Measurements from ENCODE around the gene HSPA6.
"Not testable (repeated sequence)": the region's sequence is repeated elsewhere in the genome, so short reads cannot be mapped to it uniquely, and the experiment has no call there.

Gene HSPA6

DNA sequence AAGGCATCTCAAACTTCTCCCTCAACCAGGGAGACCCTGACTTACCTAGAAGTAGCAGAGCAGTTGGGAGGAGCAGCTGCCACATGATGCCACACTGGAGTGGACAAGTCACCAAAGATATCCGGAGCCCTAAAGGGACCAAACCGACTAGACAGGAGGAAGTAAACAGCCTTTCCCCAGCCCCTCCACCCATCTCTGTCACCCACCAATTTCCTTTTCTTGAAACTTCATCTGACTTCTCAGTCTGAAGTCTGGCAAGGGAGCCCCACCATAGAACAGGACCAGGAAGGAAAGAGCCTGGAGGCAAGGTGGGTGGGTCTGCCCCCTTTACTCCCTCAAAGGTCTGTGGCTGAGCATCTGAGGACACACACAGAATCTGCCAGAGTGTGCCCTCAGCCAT, 25.3 kb downstream of the HSPA6 start, which contains the start of gene FCGR3A:
Gene FCGR3A (minus strand): TSS at position 167 of the 400 bp plus-strand sequence. CDS start 82 bp downstream, at position 85.
- TF ChIP-seq, protein P1, sequence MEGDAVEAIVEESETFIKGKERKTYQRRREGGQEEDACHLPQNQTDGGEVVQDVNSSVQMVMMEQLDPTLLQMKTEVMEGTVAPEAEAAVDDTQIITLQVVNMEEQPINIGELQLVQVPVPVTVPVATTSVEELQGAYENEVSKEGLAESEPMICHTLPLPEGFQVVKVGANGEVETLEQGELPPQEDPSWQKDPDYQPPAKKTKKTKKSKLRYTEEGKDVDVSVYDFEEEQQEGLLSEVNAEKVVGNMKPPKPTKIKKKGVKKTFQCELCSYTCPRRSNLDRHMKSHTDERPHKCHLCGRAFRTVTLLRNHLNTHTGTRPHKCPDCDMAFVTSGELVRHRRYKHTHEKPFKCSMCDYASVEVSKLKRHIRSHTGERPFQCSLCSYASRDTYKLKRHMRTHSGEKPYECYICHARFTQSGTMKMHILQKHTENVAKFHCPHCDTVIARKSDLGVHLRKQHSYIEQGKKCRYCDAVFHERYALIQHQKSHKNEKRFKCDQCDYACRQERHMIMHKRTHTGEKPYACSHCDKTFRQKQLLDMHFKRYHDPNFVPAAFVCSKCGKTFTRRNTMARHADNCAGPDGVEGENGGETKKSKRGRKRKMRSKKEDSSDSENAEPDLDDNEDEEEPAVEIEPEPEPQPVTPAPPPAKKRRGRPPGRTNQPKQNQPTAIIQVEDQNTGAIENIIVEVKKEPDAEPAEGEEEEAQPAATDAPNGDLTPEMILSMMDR (IDR thresholded peaks at IDR 0.05; ENCODE audit: poor library complexity, severe bottlenecking): no peak
- ATAC-seq (ENCODE audit: low read depth): no peak
- no peaks in the 10 kb centered on the region for H3K36me3 ChIP-seq (ENCODE audit: low read depth)
- no peaks in the 10 kb centered on the region for H3K4me1 ChIP-seq (ENCODE audit: insufficient read depth, poor library complexity, severe bottlenecking)
- H3K27me3 ChIP-seq (ENCODE audit: insufficient read depth, poor library complexity, severe bottlenecking): no peaks in the 10 kb centered on the region
- no peak for DNase-seq (ENCODE audit: low spot score)
- H3K9me3 ChIP-seq (ENCODE audit: severe bottlenecking): no peaks in the 10 kb centered on the region
- no peak within 1 kb of the TSS for H3K27ac ChIP-seq (ENCODE audit: poor library complexity, severe bottlenecking)
- no peak within 1 kb of the TSS for H3K4me3 ChIP-seq (ENCODE audit: severe bottlenecking)

DNA sequence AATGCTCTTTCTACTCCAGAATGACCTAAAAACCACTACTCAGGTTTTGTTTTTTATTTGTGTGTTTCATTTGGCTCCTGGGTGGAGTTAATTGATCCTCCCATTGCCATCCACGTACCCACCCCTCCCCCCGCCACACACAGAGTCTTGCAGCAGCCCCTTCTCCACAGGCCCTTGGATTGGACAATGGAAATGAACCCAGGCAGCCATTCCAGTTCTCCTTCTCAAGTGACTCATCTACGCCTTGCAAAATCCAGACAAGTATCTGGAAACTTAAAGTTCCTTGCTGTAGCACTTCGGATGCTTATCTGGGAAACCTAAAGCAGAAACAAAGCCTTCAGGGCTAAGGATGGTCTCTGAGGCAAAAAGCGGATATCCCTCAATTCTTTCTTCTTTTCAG, 26.6 kb downstream of the HSPA6 start:
- not testable (repeated sequence) for ATAC-seq (ENCODE audit: low read depth); H3K27me3 ChIP-seq (ENCODE audit: insufficient read depth, poor library complexity, severe bottlenecking); H3K36me3 ChIP-seq (ENCODE audit: low read depth); H3K9me3 ChIP-seq (ENCODE audit: severe bottlenecking); DNase-seq (ENCODE audit: low spot score); H3K4me1 ChIP-seq (ENCODE audit: insufficient read depth, poor library complexity, severe bottlenecking); H3K4me3 ChIP-seq (ENCODE audit: severe bottlenecking); H3K27ac ChIP-seq (ENCODE audit: poor library complexity, severe bottlenecking)

DNA sequence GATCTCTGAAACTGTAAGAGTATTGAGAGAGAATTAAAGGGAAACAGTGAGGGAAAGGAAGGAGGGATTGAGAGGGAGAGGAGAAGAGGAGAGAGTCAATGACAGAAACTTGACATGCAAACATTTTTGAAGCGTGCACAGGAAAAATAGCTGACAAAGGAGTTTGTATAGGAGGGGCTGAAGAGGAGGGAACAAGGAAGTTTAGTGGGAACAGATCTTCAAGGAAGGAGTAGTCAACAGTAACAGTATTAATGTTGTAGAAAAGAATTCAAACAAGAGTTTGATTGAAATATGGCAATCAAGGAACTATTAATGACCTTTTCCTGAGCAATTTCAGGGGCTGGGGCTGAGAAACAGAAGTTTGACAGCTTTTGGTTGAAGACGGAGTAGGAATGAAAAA, 29.3 kb downstream of the HSPA6 start:
- not testable (repeated sequence) for H3K27me3 ChIP-seq (ENCODE audit: insufficient read depth, poor library complexity, severe bottlenecking); H3K36me3 ChIP-seq (ENCODE audit: low read depth); H3K4me3 ChIP-seq (ENCODE audit: severe bottlenecking); H3K27ac ChIP-seq (ENCODE audit: poor library complexity, severe bottlenecking); ATAC-seq (ENCODE audit: low read depth); H3K9me3 ChIP-seq (ENCODE audit: severe bottlenecking); DNase-seq (ENCODE audit: low spot score); H3K4me1 ChIP-seq (ENCODE audit: insufficient read depth, poor library complexity, severe bottlenecking)

DNA sequence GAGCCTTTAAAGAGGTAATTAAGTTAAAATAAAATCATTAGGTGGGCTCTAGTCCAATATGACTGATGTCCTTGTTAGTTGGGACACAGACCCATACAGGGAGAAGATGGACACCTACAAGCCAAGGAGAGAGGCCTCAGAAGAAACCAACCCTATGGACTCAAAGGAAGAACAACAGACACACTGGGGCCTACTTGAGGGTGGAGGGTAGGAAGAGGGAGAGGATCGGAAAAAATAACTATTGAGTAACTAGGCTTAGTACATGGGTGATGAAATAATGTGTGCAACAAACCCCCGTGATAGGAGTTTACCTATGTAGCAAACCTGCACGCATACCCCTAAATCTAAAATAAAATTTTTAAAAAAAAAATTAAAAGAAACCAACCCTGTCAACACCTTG, 30.0 kb downstream of the HSPA6 start:
- H3K9me3 ChIP-seq (ENCODE audit: severe bottlenecking); ATAC-seq (ENCODE audit: low read depth); H3K36me3 ChIP-seq (ENCODE audit: low read depth); DNase-seq (ENCODE audit: low spot score); H3K27me3 ChIP-seq (ENCODE audit: insufficient read depth, poor library complexity, severe bottlenecking); H3K4me3 ChIP-seq (ENCODE audit: severe bottlenecking); H3K27ac ChIP-seq (ENCODE audit: poor library complexity, severe bottlenecking); H3K4me1 ChIP-seq (ENCODE audit: insufficient read depth, poor library complexity, severe bottlenecking): not testable (repeated sequence)

DNA sequence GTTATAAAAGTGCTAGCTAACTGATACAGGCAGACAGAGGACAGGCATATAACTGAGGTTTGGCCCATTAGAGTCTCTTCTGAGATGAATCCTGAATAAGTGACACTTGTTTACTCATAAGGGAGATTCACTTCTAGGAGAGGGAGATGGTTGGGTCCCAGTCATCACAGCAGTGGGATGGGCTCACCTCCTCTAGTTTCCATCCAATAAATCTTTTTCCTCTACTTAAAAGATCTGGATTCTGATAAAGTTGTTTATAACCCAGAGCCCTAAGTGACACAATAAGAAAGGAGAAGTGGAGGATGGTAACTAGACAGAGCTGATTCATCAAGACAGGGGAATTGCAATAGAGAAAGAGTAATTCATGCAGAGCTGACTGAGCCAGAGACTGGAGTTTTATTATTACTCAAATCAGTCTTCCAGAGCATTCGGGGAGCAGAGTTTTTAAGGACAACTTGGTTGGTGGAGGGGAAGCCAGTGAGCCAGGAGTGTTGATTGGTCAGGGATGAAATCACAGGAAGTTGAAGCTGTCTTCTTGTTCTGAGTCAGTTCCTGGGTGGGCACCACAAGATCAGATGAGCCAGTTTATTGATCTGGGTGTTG, 30.6 kb downstream of the HSPA6 start:
- not testable (repeated sequence) for H3K4me1 ChIP-seq (ENCODE audit: insufficient read depth, poor library complexity, severe bottlenecking); H3K9me3 ChIP-seq (ENCODE audit: severe bottlenecking); H3K27ac ChIP-seq (ENCODE audit: poor library complexity, severe bottlenecking); DNase-seq (ENCODE audit: low spot score); ATAC-seq (ENCODE audit: low read depth); H3K4me3 ChIP-seq (ENCODE audit: severe bottlenecking); H3K27me3 ChIP-seq (ENCODE audit: insufficient read depth, poor library complexity, severe bottlenecking); H3K36me3 ChIP-seq (ENCODE audit: low read depth)

DNA sequence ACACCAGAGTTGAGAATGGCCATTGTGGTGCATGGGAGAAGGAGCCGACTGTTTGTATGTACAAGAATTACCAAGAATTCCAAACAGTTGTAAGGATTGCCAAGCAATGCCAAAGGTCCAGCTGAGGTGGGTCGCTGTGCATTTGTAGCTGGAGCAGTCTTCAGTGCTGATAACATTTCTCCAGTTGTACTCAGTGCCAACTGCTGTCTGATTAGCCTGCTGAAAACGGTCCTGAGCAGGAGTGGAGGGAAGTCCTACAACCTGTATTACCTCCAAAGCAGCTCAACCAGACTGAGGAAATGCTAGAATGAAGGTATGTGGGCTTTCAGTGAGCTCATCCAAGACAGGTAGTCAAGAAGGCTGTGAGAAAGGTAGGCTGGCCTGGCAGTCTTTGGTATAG, 31.8 kb downstream of the HSPA6 start:
- not testable (repeated sequence) for H3K9me3 ChIP-seq (ENCODE audit: severe bottlenecking); H3K27ac ChIP-seq (ENCODE audit: poor library complexity, severe bottlenecking); ATAC-seq (ENCODE audit: low read depth); H3K36me3 ChIP-seq (ENCODE audit: low read depth); H3K4me3 ChIP-seq (ENCODE audit: severe bottlenecking); H3K4me1 ChIP-seq (ENCODE audit: insufficient read depth, poor library complexity, severe bottlenecking); DNase-seq (ENCODE audit: low spot score); H3K27me3 ChIP-seq (ENCODE audit: insufficient read depth, poor library complexity, severe bottlenecking)

DNA sequence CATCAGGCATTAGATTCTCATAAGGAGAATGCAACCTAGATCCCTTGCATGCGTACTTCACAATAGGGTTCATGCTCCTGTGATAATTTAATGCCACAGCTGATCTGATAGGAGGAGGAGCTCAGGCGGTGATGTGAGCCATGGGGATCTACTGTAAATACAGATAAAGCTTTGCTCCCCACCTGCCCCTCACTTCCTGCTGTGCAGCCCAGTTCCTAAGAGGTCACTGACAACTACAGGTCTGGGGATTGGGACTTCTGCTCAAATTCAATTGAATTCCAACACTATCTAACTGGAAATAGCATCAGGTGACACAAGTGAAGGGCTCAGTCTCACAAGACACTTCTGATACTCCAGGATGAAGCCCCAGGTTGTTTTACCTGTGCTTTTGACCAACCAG, 32.6 kb downstream of the HSPA6 start:
- not testable (repeated sequence) for DNase-seq (ENCODE audit: low spot score)

DNA sequence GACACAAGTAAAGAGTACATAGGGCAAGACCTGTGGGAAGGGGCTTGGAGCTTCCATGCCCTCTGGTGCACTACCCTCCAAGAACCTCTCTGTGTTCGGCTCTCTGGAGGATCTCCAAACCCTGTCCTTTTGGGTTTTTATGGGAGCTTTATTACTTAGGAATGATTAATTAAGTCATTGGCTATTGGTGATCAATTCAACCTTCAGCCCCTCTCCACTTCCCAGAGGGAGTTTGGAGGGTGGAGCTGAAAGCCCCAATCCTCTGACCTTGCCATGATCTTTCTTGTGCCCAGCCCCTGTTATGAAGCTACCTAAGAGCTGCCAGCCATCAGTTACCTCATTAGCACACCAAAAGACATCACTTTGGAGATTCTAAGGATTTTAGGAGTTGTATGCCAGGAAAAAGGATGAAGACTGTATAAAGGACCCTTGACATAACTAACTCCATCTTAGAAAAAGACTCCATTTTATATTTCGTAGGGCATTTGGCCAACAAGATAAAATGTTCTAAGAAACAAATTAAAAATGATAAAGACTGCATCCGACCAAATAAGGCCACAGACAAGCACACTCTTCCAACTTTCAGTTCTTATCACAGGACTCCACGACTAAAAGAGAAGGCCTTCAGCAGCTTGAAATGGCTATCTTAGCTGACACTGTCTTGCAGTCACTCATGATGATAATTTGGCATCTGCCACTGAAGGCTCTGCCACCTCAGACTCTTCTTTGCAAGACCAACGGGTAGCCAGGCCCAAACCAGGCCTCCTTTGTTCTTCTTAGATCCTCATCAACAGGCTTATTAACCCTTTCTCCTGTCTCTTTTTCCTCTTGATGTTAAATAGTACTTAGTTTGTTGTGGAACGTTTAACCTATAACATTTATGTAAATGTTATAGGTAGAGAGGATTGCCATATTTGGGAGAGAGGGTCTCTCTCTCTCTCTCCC, 33.4 kb downstream of the HSPA6 start:
- not testable (repeated sequence) for H3K4me1 ChIP-seq (ENCODE audit: insufficient read depth, poor library complexity, severe bottlenecking); ATAC-seq (ENCODE audit: low read depth); H3K4me3 ChIP-seq (ENCODE audit: severe bottlenecking); H3K9me3 ChIP-seq (ENCODE audit: severe bottlenecking); DNase-seq (ENCODE audit: low spot score); H3K27ac ChIP-seq (ENCODE audit: poor library complexity, severe bottlenecking); H3K27me3 ChIP-seq (ENCODE audit: insufficient read depth, poor library complexity, severe bottlenecking); H3K36me3 ChIP-seq (ENCODE audit: low read depth)

More for the DNA sequence above, 32.6 kb downstream of the HSPA6 start:
- H3K9me3 ChIP-seq (ENCODE audit: severe bottlenecking); H3K4me3 ChIP-seq (ENCODE audit: severe bottlenecking); H3K36me3 ChIP-seq (ENCODE audit: low read depth); ATAC-seq (ENCODE audit: low read depth); H3K4me1 ChIP-seq (ENCODE audit: insufficient read depth, poor library complexity, severe bottlenecking); H3K27me3 ChIP-seq (ENCODE audit: insufficient read depth, poor library complexity, severe bottlenecking); H3K27ac ChIP-seq (ENCODE audit: poor library complexity, severe bottlenecking): not testable (repeated sequence)

DNA sequence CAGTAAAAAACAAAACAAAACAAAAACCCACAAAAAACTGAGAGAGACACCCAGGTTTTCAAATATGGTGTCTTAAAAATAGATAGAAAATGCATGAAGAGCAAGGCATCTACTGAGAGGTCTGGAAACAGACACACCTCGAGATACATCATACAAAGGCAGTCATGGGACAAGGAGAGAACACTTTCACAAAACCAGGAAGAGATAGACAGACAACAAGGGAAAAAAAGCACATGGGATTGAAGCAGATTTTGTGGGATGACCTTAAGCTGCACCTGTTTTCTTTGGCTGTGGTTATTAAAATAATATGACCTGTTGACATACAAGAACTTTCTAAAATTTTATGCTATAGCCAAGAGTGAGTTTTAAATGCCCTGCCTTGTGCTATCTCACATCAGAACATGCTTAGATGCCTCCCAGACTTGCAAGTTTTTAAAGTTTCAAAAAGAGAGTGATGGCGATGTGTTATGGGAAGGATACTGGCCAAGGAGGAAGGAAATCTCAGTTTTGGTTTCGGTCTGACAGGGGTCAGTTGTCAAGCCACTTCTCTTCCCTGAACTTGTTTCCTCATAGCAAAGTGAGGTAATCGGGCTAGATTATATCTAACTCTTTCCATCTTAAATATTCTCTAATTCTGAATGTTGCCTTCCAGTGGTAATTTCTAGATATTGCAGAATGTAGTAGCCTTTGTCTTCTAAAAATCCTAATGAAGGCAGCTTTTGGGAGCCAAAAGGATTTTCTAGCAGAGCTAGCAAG, 36.8 kb downstream of the HSPA6 start:
- DNase-seq (ENCODE audit: low spot score); H3K36me3 ChIP-seq (ENCODE audit: low read depth); H3K27ac ChIP-seq (ENCODE audit: poor library complexity, severe bottlenecking); H3K9me3 ChIP-seq (ENCODE audit: severe bottlenecking); H3K4me1 ChIP-seq (ENCODE audit: insufficient read depth, poor library complexity, severe bottlenecking); H3K27me3 ChIP-seq (ENCODE audit: insufficient read depth, poor library complexity, severe bottlenecking); ATAC-seq (ENCODE audit: low read depth); H3K4me3 ChIP-seq (ENCODE audit: severe bottlenecking): not testable (repeated sequence)

DNA sequence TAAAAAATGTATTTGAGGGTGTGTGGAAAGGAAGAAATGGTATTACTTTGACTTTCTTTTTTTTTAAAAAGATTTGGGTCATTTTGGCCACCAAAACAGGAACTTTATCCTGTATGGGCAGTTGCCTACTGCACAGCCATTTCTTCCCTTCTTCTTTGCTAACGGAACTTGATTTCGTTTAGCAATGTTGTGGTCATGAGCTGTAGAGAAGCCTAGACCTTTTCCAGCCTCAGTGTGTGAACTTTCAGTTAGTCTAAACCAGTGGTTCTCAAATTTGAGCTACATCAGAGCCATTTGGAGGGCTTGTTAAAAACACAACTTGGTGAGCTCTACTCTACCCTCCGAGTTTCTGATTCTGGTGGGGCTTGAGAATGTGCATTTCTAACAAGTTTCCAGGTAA, 38.1 kb downstream of the HSPA6 start:
- H3K4me3 ChIP-seq (ENCODE audit: severe bottlenecking); H3K4me1 ChIP-seq (ENCODE audit: insufficient read depth, poor library complexity, severe bottlenecking); ATAC-seq (ENCODE audit: low read depth): not testable (repeated sequence)

More for the DNA sequence above, 38.1 kb downstream of the HSPA6 start:
- DNase-seq (ENCODE audit: low spot score); H3K36me3 ChIP-seq (ENCODE audit: low read depth); H3K9me3 ChIP-seq (ENCODE audit: severe bottlenecking); H3K27ac ChIP-seq (ENCODE audit: poor library complexity, severe bottlenecking); H3K27me3 ChIP-seq (ENCODE audit: insufficient read depth, poor library complexity, severe bottlenecking): not testable (repeated sequence)
